Measurements from ENCODE around the gene GSG1L.

Gene GSG1L

GRCh38 chr16:27784351-27785306 is 278.9 kb downstream of the GSG1L start:
- DNase-seq = no peak

GRCh38 chr16:27781981-27782880 is 281.3 kb downstream of the GSG1L start:
- DNase-seq = no peak

DNA sequence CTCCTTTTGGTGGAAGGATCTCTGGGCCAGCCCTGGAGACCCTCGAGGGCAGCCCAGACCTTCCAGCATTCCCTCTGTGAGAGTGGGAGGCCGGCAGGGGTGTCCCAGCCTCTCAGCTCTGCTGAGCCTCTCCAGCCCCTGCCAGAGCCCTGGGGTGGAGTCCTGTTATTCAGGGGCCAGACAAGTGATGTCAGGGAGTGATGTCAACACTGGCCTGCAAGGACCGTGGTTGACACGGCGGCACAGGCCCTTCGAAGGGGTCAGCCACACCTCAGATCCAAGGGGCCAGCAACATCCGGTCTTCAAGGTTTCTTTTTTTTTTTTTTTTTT is 282.4 kb downstream of the GSG1L start:
- DNase-seq = no peak

GRCh38 chr16:27780468-27781194 is 282.9 kb downstream of the GSG1L start:
- DNase-seq = no peak

- no peak for DNase-seq
These were observed 283.8 kb downstream of the GSG1L start for GRCh38 chr16:27779641-27780164.

DNA sequence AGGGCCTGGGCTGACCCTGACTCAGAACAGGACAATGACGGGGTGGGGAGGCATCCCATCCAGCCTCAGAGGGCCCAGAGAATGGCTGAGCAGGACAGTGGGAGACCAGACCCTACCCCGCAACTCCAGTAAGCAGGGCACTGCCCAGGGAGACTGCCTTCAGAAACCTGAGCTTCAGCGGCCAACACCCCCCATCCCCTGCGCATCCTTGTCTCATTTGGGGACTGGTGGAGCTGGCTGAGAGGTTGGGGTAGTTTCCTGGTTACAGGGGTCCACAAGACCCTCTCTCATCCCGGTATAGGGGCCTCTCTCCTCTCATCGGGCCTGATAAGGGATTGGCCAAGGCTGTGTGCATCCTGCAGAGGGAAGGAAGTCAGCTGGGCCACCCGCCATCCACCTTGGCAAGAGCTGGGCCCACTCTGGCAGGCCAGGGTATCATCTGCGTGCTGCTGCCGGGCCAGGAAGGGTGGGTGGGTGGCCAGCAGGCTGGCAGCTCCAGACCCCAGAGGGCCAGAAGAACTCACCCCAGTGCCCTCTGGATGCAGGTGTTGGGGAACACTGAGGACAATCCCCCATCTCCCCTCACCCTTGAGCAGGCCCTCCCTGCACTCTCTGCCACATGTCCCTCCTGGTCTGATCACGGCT is 284.5 kb downstream of the GSG1L start:
- no peak for DNase-seq

DNA sequence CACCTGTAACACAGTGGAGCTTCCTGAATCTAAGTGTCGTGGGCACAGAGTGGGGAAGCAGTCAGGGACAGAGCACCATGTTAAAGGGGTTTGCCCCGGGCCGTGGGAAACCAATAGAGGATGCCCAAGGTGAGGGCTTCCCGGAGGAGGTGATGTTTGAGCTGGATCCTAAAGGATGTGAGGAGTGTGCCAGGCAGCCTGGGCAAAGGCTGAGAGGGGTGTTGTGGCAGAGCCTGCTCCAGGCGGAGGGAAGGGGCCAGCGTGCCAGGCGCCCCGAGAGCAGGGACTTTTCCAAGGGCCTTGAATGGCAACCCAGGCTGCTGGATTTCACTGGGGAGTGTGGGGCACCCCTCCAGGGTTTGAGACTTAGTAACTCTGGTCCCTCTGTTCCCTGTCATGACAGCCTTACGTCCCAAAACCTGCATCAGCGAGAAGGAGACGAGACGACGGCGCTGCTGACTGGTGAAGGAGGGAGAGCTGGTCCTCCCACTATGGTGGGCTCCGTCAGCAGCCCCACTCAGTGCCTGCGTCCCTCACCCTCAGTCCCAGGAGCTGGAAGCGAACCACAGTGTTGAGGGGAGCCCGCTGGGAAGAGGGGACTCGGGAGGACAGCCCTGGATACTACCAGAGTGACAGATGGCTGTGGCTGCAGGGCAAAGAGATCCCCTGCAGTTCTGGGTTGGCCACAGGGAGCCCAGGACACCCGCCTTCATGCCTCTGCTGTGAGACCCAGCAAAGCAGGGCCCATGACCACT is 285.2 kb downstream of the GSG1L start:
- DNase-seq = no peak

DNA sequence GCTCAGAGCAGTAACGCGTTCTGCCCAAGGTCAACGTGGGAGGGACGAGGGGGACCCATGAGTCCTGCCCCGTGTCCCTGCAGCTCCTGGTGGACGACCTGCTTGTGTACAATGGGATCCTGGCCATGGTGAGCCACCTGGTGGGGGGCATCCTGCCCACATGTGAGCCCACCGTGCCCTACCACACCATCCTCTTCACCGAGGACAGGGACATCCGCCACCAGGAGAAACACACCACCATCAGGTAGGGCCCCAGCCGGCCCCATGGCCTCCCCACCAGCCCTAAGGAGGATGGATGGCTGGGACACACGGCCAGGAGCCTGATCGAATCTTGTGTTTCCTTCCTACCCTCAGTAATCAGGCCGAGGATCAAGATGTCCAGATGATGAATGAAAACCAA is 286.0 kb downstream of the GSG1L start:
- no peak for DNase-seq

- no peak for DNase-seq
These were observed 286.8 kb downstream of the GSG1L start for GRCh38 chr16:27776556-27777225.

GRCh38 chr16:27775254-27775653 is 288.3 kb downstream of the GSG1L start:
- no peak for DNase-seq

GRCh38 chr16:27774779-27775178 is 288.7 kb downstream of the GSG1L start:
- no peak for DNase-seq

DNA sequence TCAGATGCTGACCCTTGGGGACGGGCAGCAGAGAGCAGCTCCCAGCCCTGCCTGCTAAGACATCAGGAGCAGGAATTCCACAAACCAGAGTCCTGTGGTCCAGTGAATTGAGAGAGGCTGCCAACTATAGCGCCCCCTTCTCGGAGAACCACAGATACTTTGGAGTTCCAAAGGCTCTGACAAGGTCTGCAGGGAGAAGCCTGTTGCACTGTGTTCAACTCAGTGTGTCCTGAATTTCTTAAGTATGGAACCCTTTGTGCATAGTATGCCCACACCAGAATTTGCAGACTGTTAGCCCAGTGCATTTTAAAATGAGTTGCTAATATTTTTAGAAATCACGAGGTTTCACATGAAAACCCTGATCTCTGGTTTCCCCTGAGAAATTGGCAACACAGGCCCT is 290.2 kb downstream of the GSG1L start:
- no peak for DNase-seq

GRCh38 chr16:27772093-27772825 is 291.3 kb downstream of the GSG1L start:
- DNase-seq = no peak

GRCh38 chr16:27771201-27771910 is 292.2 kb downstream of the GSG1L start:
- no peak for DNase-seq

GRCh38 chr16:27770271-27771196 is 293.0 kb downstream of the GSG1L start:
- no peak for DNase-seq

GRCh38 chr16:27769561-27770255 is 293.8 kb downstream of the GSG1L start:
- no peak for DNase-seq

DNA sequence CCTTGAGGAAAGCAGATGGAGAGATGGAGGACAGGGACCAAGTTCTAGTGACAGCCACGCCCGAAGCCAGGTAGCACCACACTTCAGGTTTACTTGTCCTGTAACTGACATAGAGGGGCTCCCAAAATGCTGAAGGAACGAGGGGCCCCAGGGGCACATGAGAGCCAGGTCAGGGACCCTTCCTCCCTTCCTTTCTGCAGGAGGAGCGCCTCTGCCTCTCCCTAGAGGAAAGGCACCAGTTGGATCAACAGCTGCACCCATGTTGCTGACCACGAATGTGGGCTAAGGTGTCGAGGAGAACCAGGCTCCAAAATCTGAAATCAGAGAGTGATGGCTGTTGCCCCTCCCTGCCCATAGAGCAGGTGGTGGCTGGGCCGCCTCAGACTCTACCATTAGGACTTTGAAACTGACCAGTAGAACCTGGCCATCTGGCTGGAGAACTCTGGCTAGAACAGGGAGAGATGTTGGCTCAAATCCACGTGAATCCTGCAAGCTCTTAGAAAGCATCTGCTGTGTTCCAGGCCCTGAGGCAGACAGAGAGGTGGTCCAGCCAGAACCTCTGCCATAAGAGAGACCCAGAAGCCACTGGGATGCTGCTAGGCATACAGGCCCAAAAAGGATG is 294.8 kb downstream of the GSG1L start:
- no peak for DNase-seq

Measured in GOT3 (cell line).